ENCODE data around the gene DNLZ. TPM values are rescaled to one million over a fixed set of nuclear protein-coding genes. Genes with fewer than 3 reads are reported as not detected.

DNLZ gene
- total and polyA plus RNA-seq, 4 donors, result 2.0 to 7.1 (median 4.5) TPM

GRCh38 chr9:136332482-136332983 lies 31.0 kb downstream of the DNLZ start:
- Histone ChIP-seq H3K27ac (ENCODE audit: low read depth in 1 of 2, low read length in 2 of 2) (no peak overlapping the region), H3K36me3 (ENCODE audit: control insufficient read depth in 4 of 4, insufficient read depth in 3 of 4, low read depth in 1 of 4, low read length in 3 of 4) (no peaks in the 10 kb centered on the region), H3K4me1 (ENCODE audit: control insufficient read depth in 4 of 4, insufficient read depth in 4 of 4, low read length in 3 of 4) (peaks cover 0 to 4% (median under 1%) of the 10 kb centered on the region in 4 donors), H3K9me3 (ENCODE audit: control insufficient read depth in 4 of 4, low read length in 3 of 4) (no peaks in the 10 kb centered on the region), H3K4me3 (ENCODE audit: low read depth in 1 of 3, low read length in 3 of 3) (no peak overlapping the region), H3K9ac (ENCODE audit: low read depth in 1 of 2, low read length in 2 of 2) (no peak overlapping the region), H3K27me3 (ENCODE audit: control insufficient read depth in 4 of 4, insufficient read depth in 4 of 4, low read length in 3 of 4) (no peaks in the 10 kb centered on the region)
- TF ChIP-seq FOXA1 (IDR thresholded peaks at IDR 0.05) (no peak), SP1 (IDR thresholded peaks at IDR 0.05) (no peak), TAF1 (conservative IDR thresholded peaks at IDR 0.05) (no peak), RXRA (IDR thresholded peaks at IDR 0.05) (no peak), HNF4A (conservative IDR thresholded peaks at IDR 0.05) (no peak), GABPA (IDR thresholded peaks at IDR 0.05 in 1 of 2, conservative IDR thresholded peaks at IDR 0.05 in 1 of 2) (no peak), YY1 (IDR thresholded peaks at IDR 0.05) (no peak)
- TF ChIP-seq, protein P1, sequence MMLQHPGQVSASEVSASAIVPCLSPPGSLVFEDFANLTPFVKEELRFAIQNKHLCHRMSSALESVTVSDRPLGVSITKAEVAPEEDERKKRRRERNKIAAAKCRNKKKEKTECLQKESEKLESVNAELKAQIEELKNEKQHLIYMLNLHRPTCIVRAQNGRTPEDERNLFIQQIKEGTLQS (IDR thresholded peaks at IDR 0.05), result no peak
- TF ChIP-seq, protein P2, sequence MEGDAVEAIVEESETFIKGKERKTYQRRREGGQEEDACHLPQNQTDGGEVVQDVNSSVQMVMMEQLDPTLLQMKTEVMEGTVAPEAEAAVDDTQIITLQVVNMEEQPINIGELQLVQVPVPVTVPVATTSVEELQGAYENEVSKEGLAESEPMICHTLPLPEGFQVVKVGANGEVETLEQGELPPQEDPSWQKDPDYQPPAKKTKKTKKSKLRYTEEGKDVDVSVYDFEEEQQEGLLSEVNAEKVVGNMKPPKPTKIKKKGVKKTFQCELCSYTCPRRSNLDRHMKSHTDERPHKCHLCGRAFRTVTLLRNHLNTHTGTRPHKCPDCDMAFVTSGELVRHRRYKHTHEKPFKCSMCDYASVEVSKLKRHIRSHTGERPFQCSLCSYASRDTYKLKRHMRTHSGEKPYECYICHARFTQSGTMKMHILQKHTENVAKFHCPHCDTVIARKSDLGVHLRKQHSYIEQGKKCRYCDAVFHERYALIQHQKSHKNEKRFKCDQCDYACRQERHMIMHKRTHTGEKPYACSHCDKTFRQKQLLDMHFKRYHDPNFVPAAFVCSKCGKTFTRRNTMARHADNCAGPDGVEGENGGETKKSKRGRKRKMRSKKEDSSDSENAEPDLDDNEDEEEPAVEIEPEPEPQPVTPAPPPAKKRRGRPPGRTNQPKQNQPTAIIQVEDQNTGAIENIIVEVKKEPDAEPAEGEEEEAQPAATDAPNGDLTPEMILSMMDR (IDR thresholded peaks at IDR 0.05; ENCODE audit: low read depth, low read length, missing input control), result no peak
- TF ChIP-seq, protein P3, sequence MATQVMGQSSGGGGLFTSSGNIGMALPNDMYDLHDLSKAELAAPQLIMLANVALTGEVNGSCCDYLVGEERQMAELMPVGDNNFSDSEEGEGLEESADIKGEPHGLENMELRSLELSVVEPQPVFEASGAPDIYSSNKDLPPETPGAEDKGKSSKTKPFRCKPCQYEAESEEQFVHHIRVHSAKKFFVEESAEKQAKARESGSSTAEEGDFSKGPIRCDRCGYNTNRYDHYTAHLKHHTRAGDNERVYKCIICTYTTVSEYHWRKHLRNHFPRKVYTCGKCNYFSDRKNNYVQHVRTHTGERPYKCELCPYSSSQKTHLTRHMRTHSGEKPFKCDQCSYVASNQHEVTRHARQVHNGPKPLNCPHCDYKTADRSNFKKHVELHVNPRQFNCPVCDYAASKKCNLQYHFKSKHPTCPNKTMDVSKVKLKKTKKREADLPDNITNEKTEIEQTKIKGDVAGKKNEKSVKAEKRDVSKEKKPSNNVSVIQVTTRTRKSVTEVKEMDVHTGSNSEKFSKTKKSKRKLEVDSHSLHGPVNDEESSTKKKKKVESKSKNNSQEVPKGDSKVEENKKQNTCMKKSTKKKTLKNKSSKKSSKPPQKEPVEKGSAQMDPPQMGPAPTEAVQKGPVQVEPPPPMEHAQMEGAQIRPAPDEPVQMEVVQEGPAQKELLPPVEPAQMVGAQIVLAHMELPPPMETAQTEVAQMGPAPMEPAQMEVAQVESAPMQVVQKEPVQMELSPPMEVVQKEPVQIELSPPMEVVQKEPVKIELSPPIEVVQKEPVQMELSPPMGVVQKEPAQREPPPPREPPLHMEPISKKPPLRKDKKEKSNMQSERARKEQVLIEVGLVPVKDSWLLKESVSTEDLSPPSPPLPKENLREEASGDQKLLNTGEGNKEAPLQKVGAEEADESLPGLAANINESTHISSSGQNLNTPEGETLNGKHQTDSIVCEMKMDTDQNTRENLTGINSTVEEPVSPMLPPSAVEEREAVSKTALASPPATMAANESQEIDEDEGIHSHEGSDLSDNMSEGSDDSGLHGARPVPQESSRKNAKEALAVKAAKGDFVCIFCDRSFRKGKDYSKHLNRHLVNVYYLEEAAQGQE (IDR thresholded peaks at IDR 0.05), result no peak
- TF ChIP-seq, protein P4, sequence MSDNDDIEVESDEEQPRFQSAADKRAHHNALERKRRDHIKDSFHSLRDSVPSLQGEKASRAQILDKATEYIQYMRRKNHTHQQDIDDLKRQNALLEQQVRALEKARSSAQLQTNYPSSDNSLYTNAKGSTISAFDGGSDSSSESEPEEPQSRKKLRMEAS (IDR thresholded peaks at IDR 0.05), result no peak
- 84% methylated on average over 11 of the region's 11 CpGs for WGBS
- DNase-seq (ENCODE audit: low spot score), result no peak

- H3K4me3 ChIP-seq (ENCODE audit: low read depth in 1 of 3, low read length in 3 of 3), result no peak overlapping the region
- no peaks in the 10 kb centered on the region for H3K27me3 ChIP-seq (ENCODE audit: control insufficient read depth in 4 of 4, insufficient read depth in 4 of 4, low read length in 3 of 4)
- no peak for DNase-seq (ENCODE audit: low spot score)
- no peak overlapping the region for H3K27ac ChIP-seq (ENCODE audit: low read depth in 1 of 2, low read length in 2 of 2)
- TF ChIP-seq RAD21 (IDR thresholded peaks at IDR 0.05) (no peak), JUND (IDR thresholded peaks at IDR 0.05) (no peak), TAF1 (conservative IDR thresholded peaks at IDR 0.05) (no peak)
- peaks cover 0 to 6% (median under 1%) of the 10 kb centered on the region in 4 donors for H3K4me1 ChIP-seq (ENCODE audit: control insufficient read depth in 4 of 4, insufficient read depth in 4 of 4, low read length in 3 of 4)
- no peak overlapping the region for H3K9ac ChIP-seq (ENCODE audit: low read depth in 1 of 2, low read length in 2 of 2)
- WGBS, result 83% methylated on average over 46 of the region's 46 CpGs
- H3K9me3 ChIP-seq (ENCODE audit: control insufficient read depth in 4 of 4, low read length in 3 of 4), result no peaks in the 10 kb centered on the region
- no peaks in the 10 kb centered on the region for H3K36me3 ChIP-seq (ENCODE audit: control insufficient read depth in 4 of 4, insufficient read depth in 3 of 4, low read depth in 1 of 4, low read length in 3 of 4)
These were observed 31.7 kb downstream of the DNLZ start for GRCh38 chr9:136331556-136332481.
